Gastrocnemius medialis (tissue), 4 donors: ENCODE results near the gene BTAF1.

ENCODE experiments used
- POLR2A ChIP-seq, 2 donors: fragments of 450-650 bp; IDR thresholded peaks; one replicate each; pipeline ENCODE4 v1.6.1; 2017; ENCODE audit warnings: antibody characterized with exemption in 2 of 2, mild to moderate bottlenecking in 2 of 2, moderate library complexity in 2 of 2
- TF ChIP-seq, protein P1 (sequence below), 5 experiments: fragments of 450-650 bp in 3 of 5; fragments of 200-600 bp in 2 of 5; sonication (generic) in 2 of 5; IDR thresholded peaks in 4 of 5; conservative IDR thresholded peaks in 1 of 5; 1 replicate in 4 of 5; 2 replicates in 1 of 5; pipeline ENCODE4 v1.5.1; 2016 to 2019; ENCODE audit warnings: antibody characterized with exemption in 5 of 5, mild to moderate bottlenecking in 3 of 5, moderate library complexity in 3 of 5

DNA sequence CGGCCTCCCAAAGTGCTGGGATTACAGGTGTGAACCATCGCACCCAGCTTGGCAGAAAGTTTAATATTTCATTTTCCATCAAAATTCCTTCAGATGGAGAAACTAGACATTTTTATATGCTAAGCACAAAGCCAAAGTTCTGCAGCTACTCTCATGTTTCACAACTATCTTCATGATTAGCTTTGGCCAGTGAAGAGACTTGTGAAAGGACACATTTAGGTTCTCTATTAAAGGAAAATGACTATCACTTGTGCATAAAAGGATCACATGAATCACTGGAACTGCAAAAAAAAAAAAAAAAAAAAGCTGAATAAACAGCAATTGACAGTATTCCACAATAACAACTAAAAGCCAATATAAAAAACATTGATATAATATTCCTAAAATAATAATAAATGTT lies 30.5 kb upstream of the BTAF1 start:
- TF ChIP-seq, protein P1, sequence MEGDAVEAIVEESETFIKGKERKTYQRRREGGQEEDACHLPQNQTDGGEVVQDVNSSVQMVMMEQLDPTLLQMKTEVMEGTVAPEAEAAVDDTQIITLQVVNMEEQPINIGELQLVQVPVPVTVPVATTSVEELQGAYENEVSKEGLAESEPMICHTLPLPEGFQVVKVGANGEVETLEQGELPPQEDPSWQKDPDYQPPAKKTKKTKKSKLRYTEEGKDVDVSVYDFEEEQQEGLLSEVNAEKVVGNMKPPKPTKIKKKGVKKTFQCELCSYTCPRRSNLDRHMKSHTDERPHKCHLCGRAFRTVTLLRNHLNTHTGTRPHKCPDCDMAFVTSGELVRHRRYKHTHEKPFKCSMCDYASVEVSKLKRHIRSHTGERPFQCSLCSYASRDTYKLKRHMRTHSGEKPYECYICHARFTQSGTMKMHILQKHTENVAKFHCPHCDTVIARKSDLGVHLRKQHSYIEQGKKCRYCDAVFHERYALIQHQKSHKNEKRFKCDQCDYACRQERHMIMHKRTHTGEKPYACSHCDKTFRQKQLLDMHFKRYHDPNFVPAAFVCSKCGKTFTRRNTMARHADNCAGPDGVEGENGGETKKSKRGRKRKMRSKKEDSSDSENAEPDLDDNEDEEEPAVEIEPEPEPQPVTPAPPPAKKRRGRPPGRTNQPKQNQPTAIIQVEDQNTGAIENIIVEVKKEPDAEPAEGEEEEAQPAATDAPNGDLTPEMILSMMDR (IDR thresholded peaks at IDR 0.05 in 4 of 5, conservative IDR thresholded peaks at IDR 0.05 in 1 of 5), result no peak
- TF ChIP-seq POLR2A (IDR thresholded peaks at IDR 0.05), result no peak
